ENCODE measurements around the gene SNTG2.

Gene SNTG2

DNA sequence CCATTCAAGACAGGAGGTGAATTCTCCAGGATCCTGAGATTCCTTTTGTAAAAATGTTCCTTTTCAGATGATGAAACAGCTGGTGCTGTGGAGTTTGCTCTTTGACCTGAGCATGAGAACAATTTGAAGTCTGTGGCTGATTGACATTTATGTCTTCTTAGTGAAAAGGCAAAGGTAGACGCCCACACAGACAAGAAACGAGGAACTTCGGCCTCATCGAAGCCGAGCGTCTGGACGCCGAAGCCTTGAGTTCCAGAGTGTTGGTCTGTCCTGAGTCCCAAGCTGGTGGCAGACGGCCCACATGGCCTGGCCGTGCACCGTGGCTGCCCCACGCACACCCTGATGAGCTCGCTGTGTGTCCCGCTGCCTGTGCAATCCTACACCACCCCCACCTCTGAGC is 20.7 kb upstream of the SNTG2 start:
- no peaks in the 10 kb centered on the region for H3K36me3 Mint-ChIP-seq (ENCODE audit: low read depth)
- H3K27me3 Mint-ChIP-seq (ENCODE audit: low read depth) = peaks cover 14% of the 10 kb centered on the region
- no peak overlapping the region for H3K4me3 Mint-ChIP-seq
- peaks cover 6% of the 10 kb centered on the region for H3K9me3 Mint-ChIP-seq
- TF ChIP-seq, protein P1, sequence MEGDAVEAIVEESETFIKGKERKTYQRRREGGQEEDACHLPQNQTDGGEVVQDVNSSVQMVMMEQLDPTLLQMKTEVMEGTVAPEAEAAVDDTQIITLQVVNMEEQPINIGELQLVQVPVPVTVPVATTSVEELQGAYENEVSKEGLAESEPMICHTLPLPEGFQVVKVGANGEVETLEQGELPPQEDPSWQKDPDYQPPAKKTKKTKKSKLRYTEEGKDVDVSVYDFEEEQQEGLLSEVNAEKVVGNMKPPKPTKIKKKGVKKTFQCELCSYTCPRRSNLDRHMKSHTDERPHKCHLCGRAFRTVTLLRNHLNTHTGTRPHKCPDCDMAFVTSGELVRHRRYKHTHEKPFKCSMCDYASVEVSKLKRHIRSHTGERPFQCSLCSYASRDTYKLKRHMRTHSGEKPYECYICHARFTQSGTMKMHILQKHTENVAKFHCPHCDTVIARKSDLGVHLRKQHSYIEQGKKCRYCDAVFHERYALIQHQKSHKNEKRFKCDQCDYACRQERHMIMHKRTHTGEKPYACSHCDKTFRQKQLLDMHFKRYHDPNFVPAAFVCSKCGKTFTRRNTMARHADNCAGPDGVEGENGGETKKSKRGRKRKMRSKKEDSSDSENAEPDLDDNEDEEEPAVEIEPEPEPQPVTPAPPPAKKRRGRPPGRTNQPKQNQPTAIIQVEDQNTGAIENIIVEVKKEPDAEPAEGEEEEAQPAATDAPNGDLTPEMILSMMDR (IDR thresholded peaks at IDR 0.05; ENCODE audit: unreplicated experiment in 3 of 3) = no peak
- H3K27ac Mint-ChIP-seq = peak overlapping the region in 1 of 3 experiments; percentile 51
- peaks cover 34% of the 10 kb centered on the region for H3K4me1 Mint-ChIP-seq

DNA sequence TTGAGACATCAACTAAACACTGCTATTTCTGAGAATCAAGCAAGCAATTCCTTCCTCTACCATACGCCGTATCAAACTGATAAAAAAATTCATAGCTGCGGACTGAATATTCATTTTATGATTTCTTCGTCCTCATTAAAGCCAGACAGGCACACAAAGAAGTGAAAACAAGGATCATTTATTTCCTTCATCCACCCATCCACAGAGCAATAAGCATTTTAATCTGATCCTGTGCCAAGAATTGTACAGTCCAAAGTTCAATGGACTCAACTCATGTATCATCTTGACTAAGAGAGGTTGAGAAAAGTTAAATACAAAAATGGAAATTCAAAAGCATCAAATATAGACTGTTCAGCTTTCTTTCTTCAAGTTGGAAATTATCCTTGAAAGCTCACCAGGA is 19.7 kb upstream of the SNTG2 start:
- H3K36me3 Mint-ChIP-seq (ENCODE audit: low read depth) = no peaks in the 10 kb centered on the region
- TF ChIP-seq, protein P1 (IDR thresholded peaks at IDR 0.05; ENCODE audit: unreplicated experiment in 3 of 3) = no peak
- peaks cover 6% of the 10 kb centered on the region for H3K9me3 Mint-ChIP-seq
- peaks cover 30% of the 10 kb centered on the region for H3K4me1 Mint-ChIP-seq
- no peak overlapping the region for H3K4me3 Mint-ChIP-seq
- H3K27me3 Mint-ChIP-seq (ENCODE audit: low read depth) = peaks cover 6% of the 10 kb centered on the region
- peak overlapping the region; percentile 12 to 51 (median 50) for H3K27ac Mint-ChIP-seq

DNA sequence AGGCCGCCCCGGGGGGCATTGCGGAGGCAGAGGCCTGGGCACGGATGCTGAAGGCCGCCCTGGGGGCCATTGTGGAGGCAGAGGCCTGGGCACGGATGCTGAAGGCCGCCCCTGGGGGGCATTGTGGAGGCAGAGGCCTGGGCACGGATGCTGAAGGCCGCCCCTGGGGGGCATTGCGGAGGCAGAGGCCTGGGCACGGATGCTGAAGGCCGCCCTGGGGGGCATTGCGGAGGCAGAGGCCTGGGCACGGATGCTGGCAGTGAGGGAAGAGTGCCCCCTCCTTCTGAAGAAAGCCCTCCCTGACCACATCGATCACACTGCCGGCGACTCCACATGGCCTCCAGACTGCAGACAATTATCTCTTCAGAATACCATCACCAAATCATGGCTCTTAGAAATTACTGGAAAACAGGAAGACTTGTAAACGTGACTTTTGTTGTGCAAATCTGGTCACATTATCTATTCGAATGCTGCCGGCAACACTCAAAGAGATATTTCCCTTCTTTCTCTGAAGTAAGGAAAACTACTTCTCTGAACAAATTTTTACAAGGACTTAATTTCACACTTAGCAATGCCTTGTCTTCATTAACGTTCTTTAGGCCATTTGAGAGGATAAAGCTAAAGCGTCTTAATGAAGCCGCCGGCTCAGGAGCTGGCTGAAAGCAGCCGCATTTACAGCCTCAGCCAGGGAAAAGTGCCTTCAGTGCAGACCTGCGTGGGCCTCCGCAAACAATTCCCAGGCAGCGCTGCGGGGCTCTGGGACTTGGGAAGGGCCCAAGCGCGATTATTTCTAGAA is 18.1 kb upstream of the SNTG2 start:
- Mint-ChIP-seq H3K36me3 (ENCODE audit: low read depth) (no peaks in the 10 kb centered on the region), H3K4me1 (peaks cover 30% of the 10 kb centered on the region), H3K27ac (peak overlapping the region in 2 of 3 experiments; percentile 7 to 46), H3K4me3 (no peak overlapping the region), H3K9me3 (peaks cover 3% of the 10 kb centered on the region), H3K27me3 (ENCODE audit: low read depth) (peaks cover 6% of the 10 kb centered on the region)
- TF ChIP-seq, protein P1 (IDR thresholded peaks at IDR 0.05; ENCODE audit: unreplicated experiment in 3 of 3) = no peak

DNA sequence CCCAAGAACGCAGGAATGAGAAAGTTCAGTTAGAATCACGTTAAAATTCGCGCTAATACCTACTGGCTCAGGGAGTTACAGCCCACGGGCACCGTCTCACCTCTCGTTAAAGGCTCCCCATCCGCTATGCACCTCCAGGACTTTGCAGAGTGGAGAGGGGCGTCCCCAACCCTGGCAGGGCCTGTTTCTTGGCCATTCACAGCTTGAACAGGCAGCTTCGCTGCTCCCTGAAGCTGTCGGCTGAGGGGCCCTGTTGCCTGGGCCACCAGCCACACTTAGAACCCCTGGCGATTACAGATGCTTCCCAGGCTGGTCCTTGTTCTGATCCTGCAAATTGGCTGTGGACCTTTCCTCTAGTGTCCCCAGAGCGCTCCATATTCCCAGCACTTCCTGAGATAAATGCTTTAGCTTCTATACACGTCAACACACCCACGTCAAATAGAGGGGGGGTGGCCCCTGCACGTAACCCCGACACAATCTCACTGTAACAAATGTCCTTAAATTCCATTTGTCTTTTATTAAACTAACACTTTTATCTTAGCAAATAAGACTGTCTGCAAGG is 16.8 kb upstream of the SNTG2 start:
- peaks cover 4% of the 10 kb centered on the region for H3K9me3 Mint-ChIP-seq
- peak overlapping the region in 2 of 3 experiments; percentile 44 to 84 for H3K27ac Mint-ChIP-seq
- peaks cover 40% of the 10 kb centered on the region for H3K4me1 Mint-ChIP-seq
- TF ChIP-seq, protein P1 (IDR thresholded peaks at IDR 0.05; ENCODE audit: unreplicated experiment in 3 of 3) = no peak
- H3K27me3 Mint-ChIP-seq (ENCODE audit: low read depth) = peaks cover 13% of the 10 kb centered on the region
- no peaks in the 10 kb centered on the region for H3K36me3 Mint-ChIP-seq (ENCODE audit: low read depth)
- no peak overlapping the region for H3K4me3 Mint-ChIP-seq

DNA sequence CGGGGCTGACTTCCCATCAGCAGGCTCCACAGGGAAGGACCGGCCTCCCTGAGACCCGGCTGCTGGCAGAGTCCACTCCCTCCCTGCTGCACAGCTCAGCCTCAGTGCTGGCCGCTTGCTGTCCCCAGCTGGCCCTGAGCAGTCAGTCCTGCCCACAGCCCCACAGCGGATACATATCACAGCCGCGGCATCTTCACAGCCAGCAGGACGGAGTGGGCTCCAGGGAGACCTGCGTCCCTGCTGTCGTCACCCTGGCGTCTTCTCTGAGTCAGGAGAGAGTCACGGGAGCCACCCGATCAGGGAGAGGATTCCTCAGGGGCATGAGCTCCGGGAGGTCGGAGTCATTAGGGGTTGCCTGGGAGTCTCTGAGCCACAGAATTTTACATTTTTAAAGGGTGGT is 13.1 kb upstream of the SNTG2 start:
- Mint-ChIP-seq H3K27ac (no peak overlapping the region), H3K4me1 (peaks cover 28% of the 10 kb centered on the region)
- TF ChIP-seq, protein P1 (IDR thresholded peaks at IDR 0.05; ENCODE audit: unreplicated experiment in 3 of 3) = no peak

More for the DNA sequence above, 13.1 kb upstream of the SNTG2 start:
- Mint-ChIP-seq H3K9me3 (peaks cover 4% of the 10 kb centered on the region), H3K27me3 (ENCODE audit: low read depth) (peaks cover 13% of the 10 kb centered on the region), H3K4me3 (no peak overlapping the region), H3K36me3 (ENCODE audit: low read depth) (no peaks in the 10 kb centered on the region)

All from nephron (organoid).